Retina (tissue), 1 donor: ENCODE results near the gene DCAF8.

Experiments
- DNase-seq: peaks from one replicate; pipeline ENCODE4 v3.0.0-alpha.2; 2016

Gene DCAF8

GRCh38 chr1:160260406-160261382 lies 1.7 kb downstream of the DCAF8 start:
- DNase-seq: no peak

- no peak for DNase-seq
Measured at GRCh38 chr1:160258177-160258798, 4.1 kb downstream of the DCAF8 start.

- no peak for DNase-seq
Measured at GRCh38 chr1:160257411-160258015, 4.8 kb downstream of the DCAF8 start.

- DNase-seq: no peak
Measured at GRCh38 chr1:160256396-160257046, 5.8 kb downstream of the DCAF8 start.

GRCh38 chr1:160255781-160256300 lies 6.5 kb downstream of the DCAF8 start:
- DNase-seq: no peak

GRCh38 chr1:160251687-160252526 lies 10.4 kb downstream of the DCAF8 start:
- peak; percentile 46 for DNase-seq

- no peak for DNase-seq
Measured at GRCh38 chr1:160251011-160251410, 11.3 kb downstream of the DCAF8 start.

- DNase-seq: no peak
Measured at GRCh38 chr1:160247053-160247452, 15.3 kb downstream of the DCAF8 start.

GRCh38 chr1:160245434-160245833 lies 16.9 kb downstream of the DCAF8 start:
- no peak for DNase-seq

GRCh38 chr1:160244209-160244608 lies 18.1 kb downstream of the DCAF8 start:
- no peak for DNase-seq

- DNase-seq: no peak
Measured at GRCh38 chr1:160243767-160244166, 18.6 kb downstream of the DCAF8 start.

- DNase-seq: no peak
Measured at GRCh38 chr1:160239582-160240299, 22.6 kb downstream of the DCAF8 start.

- DNase-seq: no peak
Measured at GRCh38 chr1:160238408-160238807, 23.9 kb downstream of the DCAF8 start.

- no peak for DNase-seq
Measured at GRCh38 chr1:160237558-160237957, 24.8 kb downstream of the DCAF8 start.

GRCh38 chr1:160236806-160237205 lies 25.5 kb downstream of the DCAF8 start:
- no peak for DNase-seq

GRCh38 chr1:160232911-160233310 lies 29.4 kb downstream of the DCAF8 start:
- DNase-seq: no peak

GRCh38 chr1:160228431-160228830 lies 33.9 kb downstream of the DCAF8 start:
- no peak for DNase-seq

GRCh38 chr1:160227561-160227960 lies 34.8 kb downstream of the DCAF8 start:
- no peak for DNase-seq

GRCh38 chr1:160227034-160227433 lies 35.3 kb downstream of the DCAF8 start:
- DNase-seq: no peak

- no peak for DNase-seq
Measured at GRCh38 chr1:160226623-160227022, 35.7 kb downstream of the DCAF8 start.

- no peak for DNase-seq
Measured at GRCh38 chr1:160225345-160225744, 37.0 kb downstream of the DCAF8 start.
